Stimulated activated CD8-positive, alpha-beta memory T cell treated with anti-CD3 and anti-CD28 coated beads, Interleukin-2, amount 100 ng/mL, for 1 hour (primary cell): ENCODE results near the gene EMD.

ENCODE experiments used
- DNase-seq, 2 donors: peaks; one replicate each; pipeline ENCODE4 v3.0.0-alpha.2; 2020; ENCODE audit warnings: low read depth in 2 of 2

Gene EMD

GRCh38 chrX:154419189-154419588 is 40.1 kb downstream of the EMD start:
- DNase-seq, result no peak

- no peak for DNase-seq
Observed at GRCh38 chrX:154419688-154420401, 40.8 kb downstream of the EMD start.

- no peak for DNase-seq
Observed at GRCh38 chrX:154420402-154420756, 41.3 kb downstream of the EMD start.

- DNase-seq, result no peak
Observed at GRCh38 chrX:154426916-154427770, 48.0 kb downstream of the EMD start.

- peak; percentile 66 to 75 for DNase-seq
Observed at GRCh38 chrX:154428176-154429171, 49.4 kb downstream of the EMD start, which contains the start of gene ATP6AP1. ATP6AP1 (plus strand) TSS chrX:154428677; CDS start chrX:154428693, 16 bp downstream.

- no peak for DNase-seq
Observed at GRCh38 chrX:154429711-154430110, 50.6 kb downstream of the EMD start.

GRCh38 chrX:154430479-154430878 is 51.4 kb downstream of the EMD start:
- DNase-seq, result no peak

GRCh38 chrX:154430916-154431315 is 51.8 kb downstream of the EMD start:
- no peak for DNase-seq
